Fibroblast of lung (primary cell): Measurements from ENCODE around the gene TECR. TPM values are rescaled to one million over a fixed set of nuclear protein-coding genes. Genes with fewer than 3 reads are reported as not detected.
A peak's percentile ranks its signal among the peaks of the same experiment; 100 is the strongest.

ENCODE experiments used
- DNase-seq, 2 donors: peaks; one replicate each; pipeline versions ENCODE4 v3.0.0 to v3.0.0-alpha.2; 2010; ENCODE audit warnings: low read depth in 2 of 2
- H2AFZ ChIP-seq: 2 replicates; pipeline ENCODE4 v1.5.1; 2012; ENCODE audit warnings: low read length, control low read depth, inconsistent platforms
- H3K27ac ChIP-seq: 2 replicates; pipeline ENCODE4 v1.5.1; 2011; ENCODE audit warnings: low read length, control low read depth; ENCODE audit not compliant: insufficient read depth
- H3K27me3 ChIP-seq: 2 replicates; pipeline ENCODE4 v1.5.1; 2011; ENCODE audit warnings: mild to moderate bottlenecking, low read length; ENCODE audit not compliant: control insufficient read depth, insufficient read depth
- H3K36me3 ChIP-seq: 2 replicates; pipeline ENCODE4 v1.5.1; 2011; ENCODE audit warnings: low read length; ENCODE audit not compliant: control insufficient read depth, insufficient read depth
- H3K4me1 ChIP-seq: 2 replicates; pipeline ENCODE4 v1.5.1; 2011; ENCODE audit warnings: low read length; ENCODE audit not compliant: control insufficient read depth, insufficient read depth; ENCODE audit errors: extremely low read depth
- H3K4me2 ChIP-seq: 2 replicates; pipeline ENCODE4 v1.5.1; 2011; ENCODE audit warnings: low read length, control low read depth; ENCODE audit not compliant: insufficient read depth; ENCODE audit errors: extremely low read depth
- H3K4me3 ChIP-seq, 4 experiments: fragments of 200-600 bp in 1 of 4; sonication (generic) in 1 of 4; replicated peaks in 1 of 4; 2 replicates each; pipeline ENCODE4 v1.5.1; 2011 to 2016; ENCODE audit warnings: low read length in 4 of 4, low read depth in 3 of 4, mild to moderate bottlenecking in 3 of 4, control low read depth in 2 of 4, inconsistent platforms in 1 of 4, mixed read lengths in 1 of 4; ENCODE audit not compliant: insufficient read depth in 1 of 4; ENCODE audit errors: control extremely low read depth in 1 of 4
- H3K79me2 ChIP-seq: 2 replicates; pipeline ENCODE4 v1.5.1; 2012; ENCODE audit warnings: mild to moderate bottlenecking, low read length, inconsistent platforms; ENCODE audit not compliant: control insufficient read depth, insufficient read depth
- H3K9ac ChIP-seq: 2 replicates; pipeline ENCODE4 v1.5.1; 2011; ENCODE audit warnings: mild to moderate bottlenecking, low read length, control low read depth; ENCODE audit not compliant: insufficient read depth
- H3K9me3 ChIP-seq: 2 replicates; pipeline ENCODE4 v1.5.1; 2012; ENCODE audit warnings: low read depth, low read length; ENCODE audit not compliant: control insufficient read depth, insufficient read depth
- H4K20me1 ChIP-seq: 2 replicates; pipeline ENCODE4 v1.5.1; 2011; ENCODE audit warnings: low read length; ENCODE audit not compliant: control insufficient read depth, insufficient read depth; ENCODE audit errors: extremely low read depth
- CTCF ChIP-seq, 2 donors: IDR thresholded peaks in 1 of 2; conservative IDR thresholded peaks in 1 of 2; 1 replicate in 1 of 2; 2 replicates in 1 of 2; pipeline ENCODE4 v1.5.1; 2011 to 2012; ENCODE audit warnings: low read length in 2 of 2, control low read depth in 1 of 2, inconsistent platforms in 1 of 2, low read depth in 1 of 2, mild to moderate bottlenecking in 1 of 2
- EZH2 ChIP-seq: IDR thresholded peaks from 2 replicates; pipeline ENCODE4 v1.5.1; 2012; ENCODE audit warnings: low read length, control low read depth, mild to moderate bottlenecking; ENCODE audit errors: missing control alignments
- polyA plus RNA-seq, 2 donors: library from polyadenylated mRNA; depleted of rRNA in 1 of 2; stranded (reverse) in 1 of 2; unstranded in 1 of 2; fragments of >200 nt; gene quantifications; 2 replicates each; pipeline ENCODE4 v1.2.1, GENCODE V29; 2011 to 2012; ENCODE audit warnings: missing spikeins in 1 of 2
- total RNA-seq: library from RNA; depleted of rRNA; stranded (reverse); fragments of >200 nt; gene quantifications from 2 replicates; pipeline ENCODE4 v1.2.1, GENCODE V29; 2014

The TECR gene
- total and polyA plus RNA-seq, 2 donors (not counting 1 experiment from before 2014, with no cell fraction given): 34.0 to 73.4 TPM

GRCh38 chr19:14530005-14530348 lies 583 bp downstream of the TECR start:
- TF ChIP-seq CTCF (conservative IDR thresholded peaks at IDR 0.05 in 1 of 2, IDR thresholded peaks at IDR 0.05 in 1 of 2; ENCODE audit: low read depth in 1 of 2, low read length in 2 of 2) (no peak), EZH2 (no peak)
- Histone ChIP-seq H3K9ac (peak overlapping the region; percentile 69), H3K36me3 (no peaks in the 10 kb centered on the region), H3K79me2 (peaks cover 23% of the 10 kb centered on the region), H2AFZ (peak overlapping the region; percentile 84), H3K27ac (peak overlapping the region; percentile 55), H3K4me3 (peak overlapping the region; percentile 71 to 92 (median 88)), H3K4me1 (peaks cover 7% of the 10 kb centered on the region), H3K9me3 (no peaks in the 10 kb centered on the region), H3K27me3 (no peaks in the 10 kb centered on the region), H3K4me2 (peak overlapping the region; percentile 80), H4K20me1 (no peaks in the 10 kb centered on the region)
- DNase-seq: no peak

GRCh38 chr19:14530506-14530905 lies 1.1 kb downstream of the TECR start:
- H3K9ac ChIP-seq: no peak overlapping the region

GRCh38 chr19:14533450-14533849 lies 4.1 kb downstream of the TECR start:
- no peak overlapping the region for H2AFZ ChIP-seq
- no peak overlapping the region for H3K9ac ChIP-seq
- peaks cover 27% of the 10 kb centered on the region for H3K79me2 ChIP-seq
- no peak overlapping the region for H3K27ac ChIP-seq
- TF ChIP-seq EZH2 (no peak), CTCF (conservative IDR thresholded peaks at IDR 0.05 in 1 of 2, IDR thresholded peaks at IDR 0.05 in 1 of 2; ENCODE audit: low read depth in 1 of 2, low read length in 2 of 2) (no peak)
- H3K4me3 ChIP-seq: no peak overlapping the region
- peaks cover 2% of the 10 kb centered on the region for H3K4me1 ChIP-seq
- no peaks in the 10 kb centered on the region for H4K20me1 ChIP-seq
- no peaks in the 10 kb centered on the region for H3K36me3 ChIP-seq
- no peaks in the 10 kb centered on the region for H3K9me3 ChIP-seq
- no peak overlapping the region for H3K4me2 ChIP-seq
- DNase-seq: no peak
- H3K27me3 ChIP-seq: no peaks in the 10 kb centered on the region

More at GRCh38 chr19:14530506-14530905, 1.1 kb downstream of the TECR start:
- no peaks in the 10 kb centered on the region for H3K9me3 ChIP-seq
- no peak for DNase-seq
- H3K27ac ChIP-seq: no peak overlapping the region
- TF ChIP-seq CTCF (conservative IDR thresholded peaks at IDR 0.05 in 1 of 2, IDR thresholded peaks at IDR 0.05 in 1 of 2; ENCODE audit: low read depth in 1 of 2, low read length in 2 of 2) (no peak), EZH2 (no peak)
- H3K4me3 ChIP-seq: peak overlapping the region in 3 of 4 experiments; percentile 71 to 92 (median 91)
- H3K4me2 ChIP-seq: peak overlapping the region; percentile 80
- H4K20me1 ChIP-seq: no peaks in the 10 kb centered on the region
- H3K36me3 ChIP-seq: no peaks in the 10 kb centered on the region
- H3K27me3 ChIP-seq: no peaks in the 10 kb centered on the region
- peaks cover 23% of the 10 kb centered on the region for H3K79me2 ChIP-seq
- peaks cover 7% of the 10 kb centered on the region for H3K4me1 ChIP-seq
- no peak overlapping the region for H2AFZ ChIP-seq
